HG02678 (cell line): ENCODE measurements around the gene CCDC3.

ENCODE experiments used
- ATAC-seq: cut with Tn5 transposase; IDR thresholded peaks from one replicate; pipeline ENCODE4 v1.9.1; 2021; ENCODE audit warnings: mild to moderate bottlenecking, moderate library complexity; ENCODE audit not compliant: unreplicated experiment

The CCDC3 gene

DNA sequence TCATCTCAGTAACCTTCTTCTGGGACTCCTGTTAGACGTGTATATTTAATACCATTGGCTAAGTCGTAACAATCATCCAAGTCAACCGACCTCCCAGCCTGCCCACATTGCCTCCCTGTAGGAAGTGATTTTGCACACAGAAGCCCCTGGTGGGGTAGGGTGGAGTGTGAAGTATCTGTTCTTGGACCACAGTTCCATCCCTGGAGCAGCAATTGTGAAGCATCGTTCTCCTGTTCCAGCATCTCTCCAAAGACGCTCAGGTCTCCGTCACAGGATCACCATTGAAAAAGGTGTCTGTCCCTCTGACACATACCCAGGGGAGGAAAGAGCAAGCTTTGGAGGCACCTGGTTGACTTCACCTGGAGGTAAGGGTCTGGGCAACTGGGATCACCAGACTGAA is 72.9 kb downstream of the CCDC3 start:
- no peak for ATAC-seq

DNA sequence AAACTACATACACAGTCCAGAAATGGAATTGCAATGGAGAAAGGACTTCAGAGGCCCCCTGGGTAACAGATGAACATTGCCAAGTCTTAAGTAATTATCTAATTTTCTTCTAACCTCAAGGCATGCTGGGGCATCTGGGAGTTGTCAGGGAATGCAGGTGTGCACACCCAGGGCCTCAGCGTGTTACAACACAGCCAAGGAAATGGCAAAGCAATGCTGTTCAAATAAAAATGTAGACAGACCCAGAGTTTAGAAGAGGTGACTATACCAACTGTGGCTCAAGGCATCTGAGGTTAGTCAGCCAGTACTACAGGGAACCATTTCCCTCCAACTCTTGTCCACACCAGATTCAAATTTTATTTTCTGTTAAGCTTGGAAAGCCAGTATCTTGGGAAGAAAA is 73.6 kb downstream of the CCDC3 start:
- ATAC-seq = no peak

DNA sequence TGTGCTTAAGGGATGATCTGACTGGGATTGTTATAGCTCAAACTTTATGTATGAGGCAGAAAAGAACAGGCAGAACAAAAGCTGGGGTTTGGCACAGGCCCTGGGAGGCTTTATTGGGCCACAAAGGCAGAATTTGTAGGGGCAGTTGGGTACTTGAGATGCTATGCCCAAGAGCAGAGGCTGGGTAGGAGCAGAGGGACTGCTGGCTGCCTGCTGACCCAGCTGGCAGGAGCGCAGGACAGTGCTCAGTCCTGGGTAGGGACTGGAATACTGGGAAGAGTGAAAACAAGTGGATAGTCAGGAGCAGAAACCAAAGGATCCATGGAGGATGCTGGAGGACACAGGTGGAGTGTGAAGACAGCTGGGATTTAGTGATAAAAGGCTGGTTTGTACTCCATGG is 75.7 kb downstream of the CCDC3 start:
- ATAC-seq = no peak

DNA sequence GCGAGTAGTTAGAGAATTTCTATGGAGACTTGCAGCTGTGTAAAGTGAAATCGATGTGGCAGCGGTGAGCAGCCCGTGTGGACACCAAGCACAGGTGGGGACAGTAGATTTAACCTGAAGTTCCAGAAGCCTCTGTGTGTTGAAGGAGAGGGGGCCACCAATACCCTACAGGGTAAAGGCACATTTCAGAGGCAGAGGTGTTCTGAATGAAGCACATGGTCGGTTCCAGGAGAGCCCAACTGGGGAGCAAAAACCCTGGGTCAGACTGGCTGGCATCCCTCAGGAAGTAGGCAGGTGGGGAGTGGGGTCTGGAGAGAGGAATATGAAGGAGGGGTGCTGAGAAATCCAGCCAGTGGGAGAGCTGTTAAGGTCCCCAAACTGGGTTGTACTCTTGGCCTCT is 76.6 kb downstream of the CCDC3 start:
- no peak for ATAC-seq

DNA sequence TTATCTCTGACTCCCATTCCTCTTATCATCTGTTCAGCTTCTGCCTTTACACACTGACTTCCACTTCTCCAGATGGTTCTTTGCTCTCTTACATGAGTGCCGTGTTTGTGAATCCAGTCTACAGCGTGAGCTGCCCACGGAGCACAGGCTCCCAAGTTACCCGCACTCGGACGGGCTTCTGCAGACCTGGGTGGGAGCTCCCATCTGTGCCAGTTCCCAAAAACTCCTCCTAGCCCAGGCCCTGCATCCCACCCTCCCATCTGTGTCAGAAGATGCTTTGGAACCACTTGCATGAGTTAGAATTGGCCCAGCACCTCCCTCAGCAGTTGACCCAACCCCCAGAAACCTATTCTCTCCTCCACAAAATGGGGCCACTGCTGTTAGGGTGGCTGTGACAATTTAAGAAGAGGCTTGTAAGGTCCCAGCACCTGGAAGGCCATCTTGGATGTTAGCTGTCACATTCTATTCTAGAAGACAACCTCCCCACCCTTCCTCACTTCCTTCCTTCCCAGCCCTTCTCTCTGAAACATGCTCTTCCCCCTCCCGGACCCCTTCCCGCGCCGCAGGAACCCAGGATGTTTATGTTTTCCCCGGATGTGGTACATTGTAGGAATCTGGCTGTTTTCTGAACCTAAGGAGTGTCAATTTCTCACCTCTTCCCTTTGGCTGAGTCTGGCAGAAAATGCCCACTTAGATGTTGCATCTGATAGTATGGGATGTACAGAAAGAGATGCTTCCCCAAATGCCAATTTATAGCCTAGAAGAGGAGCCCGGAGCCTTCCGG is 79.2 kb downstream of the CCDC3 start:
- ATAC-seq = no peak

DNA sequence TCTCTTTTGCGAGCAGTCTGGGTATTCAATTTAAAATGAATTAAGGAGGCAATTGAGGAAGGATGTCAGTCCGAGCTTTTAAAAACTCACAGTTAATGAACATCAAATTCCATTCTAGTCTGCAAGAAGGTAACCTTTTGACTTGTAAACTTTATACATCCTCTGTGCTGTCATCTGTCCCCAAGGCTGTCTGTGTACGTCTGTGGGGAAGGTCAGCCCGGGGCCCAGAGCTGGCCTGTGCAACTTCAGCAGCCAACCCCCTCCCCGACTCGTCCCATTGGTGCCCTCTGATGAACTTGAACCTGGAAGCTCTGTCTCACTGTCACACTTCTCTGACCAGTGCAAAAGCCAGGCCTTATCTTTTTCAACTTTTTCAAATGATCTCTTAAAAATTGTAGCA is 80.3 kb downstream of the CCDC3 start:
- ATAC-seq = no peak

DNA sequence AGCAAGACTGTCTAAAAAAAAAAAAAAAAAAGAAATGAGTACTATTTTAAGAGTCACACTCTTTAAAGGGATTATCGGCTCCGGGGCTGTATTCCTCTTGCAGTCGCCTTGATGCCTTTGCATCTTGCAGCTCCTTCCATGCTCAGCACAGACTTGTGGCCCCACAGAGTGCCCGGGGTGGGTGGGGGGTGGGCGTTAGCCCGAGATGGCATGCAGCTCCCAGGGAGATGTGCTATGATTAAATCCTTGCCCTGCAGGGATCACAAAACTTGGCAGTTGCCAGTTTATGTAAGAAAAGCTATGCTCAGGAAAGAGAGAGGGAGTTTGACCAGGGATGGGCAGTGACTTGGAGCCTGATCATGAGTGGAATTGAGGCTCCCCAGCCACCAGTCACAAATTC is 81.9 kb downstream of the CCDC3 start:
- ATAC-seq = no peak

DNA sequence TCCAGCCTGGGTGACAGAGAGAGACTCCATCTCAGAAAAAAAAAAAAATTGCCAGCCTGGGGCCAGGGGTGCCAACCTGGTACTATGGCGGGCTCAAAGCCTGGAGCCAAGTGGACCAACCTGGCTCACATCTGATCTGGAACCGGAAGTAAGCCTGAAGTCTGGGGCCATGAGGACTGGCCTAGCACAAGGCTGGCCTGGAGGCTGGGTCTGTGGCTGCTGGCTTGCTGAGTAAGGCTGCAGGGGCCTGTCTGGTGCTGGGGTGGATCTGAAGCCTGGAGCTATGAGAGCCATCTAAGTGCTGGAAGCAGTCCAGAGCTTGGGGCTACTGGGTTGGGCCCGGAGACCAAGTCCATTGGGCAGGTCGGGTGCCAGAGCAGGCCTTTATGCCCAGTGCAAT is 84.9 kb downstream of the CCDC3 start:
- no peak for ATAC-seq

DNA sequence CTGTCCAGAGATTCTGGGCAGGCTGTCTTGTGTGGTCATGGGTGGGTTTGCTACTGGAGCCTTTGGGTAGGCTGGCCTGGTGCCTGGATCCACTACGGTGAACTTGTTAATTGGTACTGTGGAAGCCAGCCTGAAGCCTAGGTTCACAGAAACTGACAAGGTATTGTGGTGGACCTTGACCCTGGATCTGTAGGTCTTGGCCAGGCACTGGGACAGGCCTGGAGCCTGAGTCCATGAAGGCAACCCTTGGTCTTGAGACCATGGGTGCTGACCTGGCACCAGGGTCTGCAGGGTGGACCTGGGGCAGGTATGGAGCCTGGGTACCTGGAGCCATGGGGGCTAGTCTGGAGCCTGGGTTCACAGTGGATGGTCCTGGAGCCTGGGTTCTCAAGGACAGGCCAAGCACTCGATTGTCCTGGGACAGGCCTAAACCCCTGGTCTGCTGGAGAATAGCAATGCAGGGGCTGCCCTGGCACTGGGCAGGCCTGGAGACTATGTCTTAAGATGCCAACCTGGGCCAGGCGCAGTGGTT is 85.8 kb downstream of the CCDC3 start:
- no peak for ATAC-seq

DNA sequence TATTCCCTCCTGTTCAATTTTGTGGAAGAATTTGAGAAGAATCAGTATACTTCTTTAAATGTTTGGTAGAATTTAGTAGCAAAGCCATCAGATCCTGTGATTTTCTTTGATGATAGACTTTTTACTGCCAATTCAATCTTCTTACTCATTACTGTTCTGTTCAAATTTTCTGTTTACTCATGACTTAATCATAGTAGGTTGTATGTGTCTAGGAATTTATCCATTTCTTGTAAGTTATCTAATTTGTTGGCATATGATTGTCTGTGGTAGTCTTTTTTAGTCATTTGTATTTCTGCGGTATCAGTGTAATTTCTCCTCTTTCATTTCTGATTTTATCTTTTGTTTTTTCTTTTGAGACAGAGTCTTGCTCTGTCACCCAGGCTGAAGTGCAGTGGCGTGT is 87.4 kb downstream of the CCDC3 start:
- no peak for ATAC-seq

DNA sequence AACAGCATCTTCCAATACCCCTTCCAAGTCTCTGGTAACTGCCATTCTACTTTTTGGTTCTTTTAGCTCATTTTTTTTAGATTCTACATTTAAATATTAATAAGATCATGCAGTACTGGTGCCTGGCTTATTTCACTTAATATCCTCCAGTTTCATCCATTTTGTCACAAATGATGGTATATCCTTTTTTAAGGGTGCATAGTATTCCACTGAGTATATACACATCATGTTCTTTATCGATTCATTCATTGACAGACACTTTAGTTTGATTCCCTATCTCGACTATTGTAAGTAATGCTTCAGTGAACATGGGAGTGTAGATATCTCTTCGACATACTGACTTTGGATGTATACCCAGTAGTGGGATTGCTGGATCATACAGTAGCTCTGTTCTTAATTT is 89.7 kb downstream of the CCDC3 start:
- no peak for ATAC-seq

DNA sequence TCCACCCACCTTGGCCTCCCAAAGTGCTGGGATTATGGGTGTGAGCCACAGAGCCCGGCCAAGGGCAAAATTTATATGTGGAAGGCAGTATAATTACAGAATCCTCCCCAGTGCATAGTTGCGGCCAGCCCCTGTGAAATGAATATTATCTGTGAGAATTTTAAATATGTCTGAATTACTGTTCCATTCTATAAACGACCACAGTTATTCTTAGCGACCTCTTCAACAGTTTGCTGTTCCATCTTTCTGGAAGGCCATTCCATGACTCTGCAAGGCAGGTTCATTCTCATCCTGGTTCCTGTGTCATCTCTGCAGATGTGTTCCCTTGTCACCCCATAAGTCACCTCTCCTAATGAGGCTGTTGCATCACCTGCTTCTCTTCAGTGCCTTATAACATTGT is 90.7 kb downstream of the CCDC3 start:
- no peak for ATAC-seq

DNA sequence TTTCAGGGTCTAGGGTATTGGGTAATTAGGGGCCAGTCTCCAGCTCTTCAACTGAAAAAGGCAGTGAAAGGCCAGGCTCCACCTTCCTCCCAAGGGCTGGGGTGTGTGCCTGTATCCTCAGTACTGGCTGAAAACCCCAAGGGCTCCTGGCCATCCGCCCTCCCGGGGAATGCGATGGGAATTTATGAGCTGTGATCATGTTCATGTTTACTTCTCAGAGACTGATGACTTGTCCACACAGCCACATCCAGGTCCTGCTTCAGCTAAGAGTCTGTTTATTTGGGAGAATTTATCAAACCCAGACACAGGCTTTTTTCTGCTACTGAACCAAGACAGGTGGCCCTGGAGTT is 91.7 kb downstream of the CCDC3 start:
- ATAC-seq = no peak

DNA sequence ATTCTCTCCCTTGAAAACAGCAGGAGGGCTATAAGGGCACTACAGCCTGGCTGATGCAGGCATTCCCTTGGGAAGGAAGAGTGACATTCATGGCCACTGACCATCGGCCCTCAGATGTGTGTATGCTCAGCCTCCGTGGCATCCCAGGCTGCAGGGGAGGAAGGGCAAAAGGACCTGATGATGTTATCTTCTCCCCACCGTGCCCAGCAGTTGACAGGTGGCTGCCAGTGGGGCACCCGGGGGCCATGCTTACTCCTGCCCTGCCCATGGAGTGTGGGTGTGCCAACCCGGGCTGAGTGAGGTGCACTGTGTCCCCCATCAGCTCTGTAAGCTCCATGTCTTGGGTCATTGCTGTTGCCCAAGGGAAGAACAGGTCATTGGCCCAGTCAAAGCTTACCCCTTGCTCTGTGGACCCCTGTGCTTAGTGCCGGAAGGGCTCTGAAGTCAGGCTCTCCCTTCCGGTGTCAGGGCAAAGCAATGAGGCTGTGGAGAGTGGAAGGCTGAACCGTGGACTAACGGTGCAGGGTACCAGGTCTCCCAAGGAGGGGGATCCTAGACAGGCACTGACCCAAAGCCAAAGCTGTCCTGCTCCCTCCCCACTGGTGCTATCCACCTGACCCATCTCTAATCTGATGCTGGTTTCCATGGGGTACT is 92.2 kb downstream of the CCDC3 start:
- ATAC-seq = no peak

DNA sequence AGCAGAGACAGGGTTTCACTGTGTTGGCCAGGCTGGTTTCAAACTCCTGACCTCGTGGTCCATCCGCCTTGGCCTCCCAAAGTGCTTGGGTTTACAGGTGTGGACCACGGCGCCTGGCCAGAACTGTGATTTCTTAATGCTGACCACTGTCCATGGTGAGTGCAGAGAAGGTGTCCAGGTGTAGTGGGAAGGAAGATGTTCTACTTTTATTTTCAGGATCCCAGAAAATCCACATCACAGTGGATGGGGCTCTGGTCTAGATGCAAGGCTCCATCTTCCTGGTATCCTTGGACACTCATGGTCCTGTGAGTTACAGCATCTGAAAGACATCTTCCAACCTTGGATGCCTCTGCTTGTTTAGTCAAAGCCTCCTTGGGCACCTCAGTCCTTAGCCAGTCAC is 92.7 kb downstream of the CCDC3 start:
- no peak for ATAC-seq

DNA sequence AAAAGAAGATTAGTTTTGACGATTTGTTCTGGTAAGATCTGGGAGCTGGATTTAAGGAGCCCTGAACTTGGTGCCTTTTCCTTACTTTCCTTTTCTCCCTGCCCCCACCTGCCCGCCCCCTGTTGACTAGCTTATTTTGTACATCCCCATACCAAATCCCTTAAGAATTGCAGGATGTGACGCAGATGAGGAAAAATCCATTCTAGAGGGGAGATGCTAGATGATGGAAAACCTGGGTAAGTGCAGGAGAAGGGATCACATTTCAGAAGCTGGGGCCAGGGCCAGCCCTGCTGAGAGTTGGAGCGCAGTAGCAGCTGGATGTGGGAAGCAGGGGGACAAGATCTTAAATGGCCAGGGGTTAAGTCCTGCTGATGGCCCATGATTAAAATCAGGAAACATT is 93.9 kb downstream of the CCDC3 start:
- no peak for ATAC-seq

DNA sequence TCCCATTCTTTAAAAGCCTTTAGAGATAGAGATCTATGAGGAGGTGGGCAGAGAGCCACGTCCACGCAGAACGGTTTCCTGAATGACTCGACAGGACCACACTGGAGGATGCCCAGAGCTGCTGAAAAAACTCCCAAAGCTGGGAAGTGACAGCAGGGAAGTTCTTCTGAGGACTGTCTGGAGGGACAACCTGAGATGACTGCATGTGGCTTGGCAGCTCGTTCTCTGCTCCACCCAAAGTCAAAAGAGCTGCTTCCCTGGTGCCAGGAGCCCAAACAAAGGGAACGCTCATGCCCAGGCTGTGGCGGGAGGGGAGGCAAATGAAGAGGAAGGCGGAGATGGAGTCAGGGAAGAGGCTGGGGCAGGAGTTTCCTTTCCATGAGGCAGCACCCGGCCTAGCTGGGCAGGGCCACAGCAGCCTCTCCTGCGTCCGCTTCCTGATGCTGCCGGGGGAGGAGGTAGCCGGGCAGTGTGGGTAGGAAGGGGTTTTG is 95.4 kb downstream of the CCDC3 start:
- ATAC-seq = no peak

DNA sequence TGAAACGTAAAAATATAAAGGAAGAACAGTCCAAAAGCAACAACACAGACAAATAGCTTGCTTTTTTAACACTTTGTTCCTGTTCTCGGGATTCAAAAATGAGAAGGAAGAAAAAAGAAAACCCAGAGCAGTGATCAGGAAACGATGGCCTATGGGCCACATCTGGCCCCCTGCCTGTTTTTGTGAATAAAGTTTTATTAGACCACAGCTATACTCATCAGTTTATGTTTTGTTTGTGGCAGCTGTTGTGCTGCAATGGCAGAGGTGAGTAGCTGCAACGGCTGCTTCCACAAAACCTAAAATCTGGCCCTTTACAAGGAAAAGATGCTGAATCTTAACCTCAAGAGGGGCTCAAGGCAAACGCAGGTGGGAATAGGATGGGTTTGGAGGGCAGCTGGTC is 96.4 kb downstream of the CCDC3 start:
- ATAC-seq = no peak

DNA sequence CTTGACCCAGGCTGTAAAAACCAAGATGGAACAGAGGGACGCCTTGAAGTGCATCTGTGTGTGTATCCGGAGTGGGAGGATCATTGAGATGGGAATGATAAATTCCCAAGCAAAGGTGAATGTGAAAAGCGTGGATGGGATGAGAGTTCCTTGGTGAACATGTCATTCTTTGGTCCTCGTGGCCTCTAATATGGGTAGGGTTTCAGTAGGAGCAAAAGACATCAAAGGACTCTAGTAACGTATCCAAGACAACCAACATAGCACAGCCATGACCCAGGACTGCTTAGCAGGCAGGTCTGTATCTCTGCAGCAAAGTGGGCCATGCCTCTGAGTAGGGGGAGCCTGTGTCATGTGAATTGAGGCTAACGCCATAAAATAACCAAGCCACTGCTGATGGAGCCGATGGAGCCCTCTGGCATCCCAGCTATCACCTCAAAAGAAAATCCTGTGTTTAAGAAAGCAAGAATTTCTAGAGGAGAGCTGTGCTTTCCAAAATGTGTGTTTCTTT is 98.6 kb downstream of the CCDC3 start:
- no peak for ATAC-seq

DNA sequence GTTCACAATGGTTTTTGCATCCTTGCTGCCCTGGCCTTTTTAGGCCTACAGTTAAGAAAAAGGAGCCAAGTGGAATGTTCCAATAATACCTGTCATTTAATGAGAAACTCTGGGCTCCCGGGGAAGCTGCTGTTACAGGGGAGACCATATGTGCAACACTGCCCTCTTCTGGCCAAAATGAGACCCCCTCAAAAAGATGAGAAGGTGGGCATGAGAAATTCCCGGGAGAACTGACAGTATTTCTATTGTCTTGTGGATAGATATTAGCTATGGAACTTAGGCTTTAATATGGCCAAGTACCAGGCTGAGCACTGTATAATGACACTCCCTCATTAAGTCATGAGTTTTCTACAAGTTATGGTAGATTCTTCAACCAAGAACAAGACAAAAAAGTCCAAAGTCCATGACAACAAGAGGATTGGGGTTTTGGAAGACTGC is 99.4 kb downstream of the CCDC3 start:
- no peak for ATAC-seq

DNA sequence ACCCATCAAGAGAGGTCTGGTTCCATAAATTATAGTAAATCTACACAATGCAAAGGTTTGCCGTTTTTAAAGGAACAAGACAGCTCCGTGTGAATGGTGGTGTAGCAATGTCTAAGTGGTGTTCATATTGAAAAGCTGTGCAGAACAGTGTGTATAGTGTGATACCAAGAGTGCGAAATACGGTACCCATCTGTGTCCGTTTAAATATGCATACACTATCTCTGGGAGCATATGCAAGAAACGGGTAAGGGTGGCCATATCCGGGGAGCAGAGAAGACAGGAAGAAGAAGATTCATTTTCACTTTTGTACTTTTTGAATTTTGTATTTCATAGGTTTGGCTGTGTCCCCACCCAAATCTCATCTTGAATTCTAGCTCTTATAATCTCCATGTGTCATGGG is 102.0 kb downstream of the CCDC3 start:
- ATAC-seq = no peak

DNA sequence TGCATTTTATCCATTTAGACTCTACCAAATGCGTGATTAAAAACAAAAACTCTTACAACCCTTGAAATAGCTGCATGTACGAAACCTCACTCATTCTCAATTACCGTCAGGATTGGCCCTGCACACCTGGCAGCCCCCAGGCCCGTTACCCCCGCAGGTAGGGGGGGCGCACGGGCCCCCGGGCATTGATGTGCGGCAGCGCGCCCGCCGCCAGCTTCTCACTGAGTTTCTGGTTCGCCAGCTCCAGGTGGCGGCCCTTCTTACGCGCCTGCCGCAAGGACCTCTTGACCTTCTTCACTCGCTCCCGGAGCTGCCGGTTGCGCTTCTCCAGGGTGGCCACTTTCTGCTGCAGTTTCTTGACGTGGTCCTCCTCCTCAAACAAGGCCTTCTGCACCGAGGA is 103.2 kb downstream of the CCDC3 start:
- ATAC-seq = no peak
